Astrocyte (in vitro differentiated cells and primary cell): Measurements from ENCODE around the gene CLDN15. TPM values are rescaled to one million over a fixed set of nuclear protein-coding genes. Genes with fewer than 3 reads are reported as not detected.
"Not testable (repeated sequence)": the region's sequence is repeated elsewhere in the genome, so short reads cannot be mapped to it uniquely, and the experiment has no call there.

Source experiments
- DNase-seq: peaks from one replicate; pipeline ENCODE4 v3.0.0-alpha.2; 2010; ENCODE audit warnings: low read depth
- FAIRE-seq: peaks from 2 replicates; lab custom pipeline; 2011; peaks lifted over from hg19 to GRCh38; lab: Jason Lieb, UNC
- H2AFZ ChIP-seq: 2 replicates; pipeline ENCODE4 v1.6.0; 2012; ENCODE audit warnings: low read depth, low read length, inconsistent platforms
- H3K27ac ChIP-seq: 2 replicates; pipeline ENCODE4 v1.5.1; 2011; ENCODE audit warnings: low read depth, low read length, inconsistent platforms
- H3K27me3 ChIP-seq: 2 replicates; pipeline ENCODE4 v1.6.0; 2011; ENCODE audit warnings: low read length, inconsistent platforms; ENCODE audit not compliant: insufficient read depth
- H3K36me3 ChIP-seq: 2 replicates; pipeline ENCODE4 v1.5.1; 2011; ENCODE audit warnings: low read length, inconsistent platforms; ENCODE audit not compliant: insufficient read depth
- H3K4me1 ChIP-seq: 2 replicates; pipeline ENCODE4 v1.5.1; 2011; ENCODE audit warnings: low read length, inconsistent platforms; ENCODE audit not compliant: insufficient read depth
- H3K4me2 ChIP-seq: 2 replicates; pipeline ENCODE4 v1.6.0; 2012; ENCODE audit warnings: low read length, inconsistent platforms
- H3K4me3 ChIP-seq: 2 replicates; pipeline ENCODE4 v1.5.1; 2011; ENCODE audit warnings: low read depth, mild to moderate bottlenecking, low read length, inconsistent platforms; ENCODE audit not compliant: insufficient read depth
- H3K79me2 ChIP-seq: 2 replicates; pipeline ENCODE4 v1.6.0; 2012; ENCODE audit warnings: mild to moderate bottlenecking, low read length, inconsistent platforms; ENCODE audit not compliant: insufficient read depth
- H3K9ac ChIP-seq: 2 replicates; pipeline ENCODE4 v1.6.0; 2012; ENCODE audit warnings: mild to moderate bottlenecking, low read length, inconsistent platforms
- H3K9me3 ChIP-seq: 2 replicates; pipeline ENCODE4 v1.5.1; 2012; ENCODE audit warnings: low read depth, mild to moderate bottlenecking, low read length, inconsistent platforms; ENCODE audit not compliant: insufficient read depth
- H4K20me1 ChIP-seq: 2 replicates; pipeline ENCODE4 v1.6.0; 2012; ENCODE audit warnings: low read length, inconsistent platforms; ENCODE audit not compliant: insufficient read depth
- H3K27ac Mint-ChIP-seq: one replicate; pipeline ENCODE4 v1.8.0; 2021; ENCODE audit warnings: mild to moderate bottlenecking, mixed read lengths; ENCODE audit not compliant: unreplicated experiment
- H3K27me3 Mint-ChIP-seq: one replicate; pipeline ENCODE4 v1.8.0; 2021; ENCODE audit warnings: low read depth, mixed read lengths; ENCODE audit not compliant: unreplicated experiment
- H3K36me3 Mint-ChIP-seq: one replicate; pipeline ENCODE4 v1.8.0; 2021; ENCODE audit warnings: low read depth, mixed read lengths; ENCODE audit not compliant: unreplicated experiment
- H3K4me1 Mint-ChIP-seq: one replicate; pipeline ENCODE4 v1.8.0; 2021; ENCODE audit warnings: low read depth, mixed read lengths; ENCODE audit not compliant: unreplicated experiment
- H3K4me3 Mint-ChIP-seq: one replicate; pipeline ENCODE4 v1.8.0; 2021; ENCODE audit warnings: mild to moderate bottlenecking, moderate library complexity, mixed read lengths; ENCODE audit not compliant: unreplicated experiment
- H3K9me3 Mint-ChIP-seq: one replicate; pipeline ENCODE4 v1.8.0; 2021; ENCODE audit warnings: mild to moderate bottlenecking, mixed read lengths; ENCODE audit not compliant: unreplicated experiment
- CTCF ChIP-seq: IDR thresholded peaks from 2 replicates; pipeline ENCODE4 v1.5.1; 2011; ENCODE audit warnings: low read depth, mild to moderate bottlenecking, inconsistent platforms, low read length, moderate library complexity; ENCODE audit not compliant: insufficient read depth
- EZH2 ChIP-seq: IDR thresholded peaks from 2 replicates; pipeline ENCODE4 v1.6.1; 2012; ENCODE audit warnings: mild to moderate bottlenecking, low read length, inconsistent platforms; ENCODE audit not compliant: insufficient read depth
- total RNA-seq: library from RNA; stranded (reverse); gene quantifications from 2 replicates; pipeline ENCODE4 v1.2.1, GENCODE V29; 2021

CLDN15 gene
- total RNA-seq, 1 donor from 2014 or later: 8.7 TPM

GRCh38 chr7:101269664-101270063 lies 32.1 kb upstream of the CLDN15 start:
- TF ChIP-seq CTCF (no peak), EZH2 (no peak)
- Histone ChIP-seq H3K4me3 (no peak overlapping the region), H3K9me3 (no peaks in the 10 kb centered on the region), H3K27ac (no peak overlapping the region), H3K36me3 (no peaks in the 10 kb centered on the region), H2AFZ (no peak overlapping the region), H3K4me2 (no peak overlapping the region), H3K27me3 (peaks cover 5% of the 10 kb centered on the region), H3K79me2 (no peaks in the 10 kb centered on the region), H4K20me1 (no peaks in the 10 kb centered on the region), H3K9ac (no peak overlapping the region), H3K4me1 (no peaks in the 10 kb centered on the region)
- DNase-seq: no peak
- Mint-ChIP-seq H3K4me3 (no peak overlapping the region), H3K27me3 (no peaks in the 10 kb centered on the region), H3K9me3 (no peaks in the 10 kb centered on the region), H3K36me3 (no peaks in the 10 kb centered on the region), H3K4me1 (no peaks in the 10 kb centered on the region), H3K27ac (no peak overlapping the region)
- FAIRE-seq: no peak

GRCh38 chr7:101265622-101266516 lies 28.3 kb upstream of the CLDN15 start:
- Mint-ChIP-seq H3K27ac (no peak overlapping the region), H3K36me3 (no peaks in the 10 kb centered on the region), H3K4me3 (no peak overlapping the region), H3K9me3 (no peaks in the 10 kb centered on the region), H3K27me3 (no peaks in the 10 kb centered on the region), H3K4me1 (no peaks in the 10 kb centered on the region)
- H3K4me1 ChIP-seq: no peaks in the 10 kb centered on the region
- H3K9me3 ChIP-seq: no peaks in the 10 kb centered on the region
- peaks cover 2% of the 10 kb centered on the region for H3K27me3 ChIP-seq
- no peaks in the 10 kb centered on the region for H3K79me2 ChIP-seq
- no peak overlapping the region for H3K27ac ChIP-seq
- H3K9ac ChIP-seq: no peak overlapping the region
- no peaks in the 10 kb centered on the region for H4K20me1 ChIP-seq
- no peak overlapping the region for H3K4me2 ChIP-seq
- no peak for DNase-seq
- FAIRE-seq: no peak
- H3K36me3 ChIP-seq: no peaks in the 10 kb centered on the region
- H3K4me3 ChIP-seq: no peak overlapping the region
- TF ChIP-seq EZH2 (no peak), CTCF (no peak)
- no peak overlapping the region for H2AFZ ChIP-seq

- not testable (repeated sequence) for H2AFZ ChIP-seq
These were observed 26.6 kb upstream of the CLDN15 start for GRCh38 chr7:101264102-101264706.

More at GRCh38 chr7:101264102-101264706, 26.6 kb upstream of the CLDN15 start:
- H3K27ac ChIP-seq, H3K9me3 ChIP-seq, H4K20me1 ChIP-seq, H3K27ac Mint-ChIP-seq, H3K36me3 ChIP-seq, H3K4me1 Mint-ChIP-seq, H3K79me2 ChIP-seq, H3K4me1 ChIP-seq, H3K9me3 Mint-ChIP-seq, FAIRE-seq, H3K4me3 ChIP-seq, H3K36me3 Mint-ChIP-seq, DNase-seq, H3K4me3 Mint-ChIP-seq, H3K27me3 Mint-ChIP-seq, H3K9ac ChIP-seq, H3K27me3 ChIP-seq, H3K4me2 ChIP-seq: not testable (repeated sequence)
